ENCODE results near the gene TTC9C. TPM values are rescaled to one million over a fixed set of nuclear protein-coding genes. Genes with fewer than 3 reads are reported as not detected.

Gene TTC9C
- polyA plus RNA-seq, 2 of the 4 experiments (the other 2 are of a cell fraction) = 33.5 to 42.6 TPM

GRCh38 chr11:62771144-62772021 lies 43.1 kb downstream of the TTC9C start, which contains the start of gene TAF6L (continued):
- TF ChIP-seq BCL3 (IDR thresholded peaks at IDR 0.05) = 0 out of 3 replicates have a peak, but pooled peaks have one; percentile 50
- TF ChIP-seq JUN (IDR thresholded peaks at IDR 0.05) = peak; percentile 52 to 76; a peak in 4 of 5 replicates
- TF ChIP-seq MAFK (IDR thresholded peaks at IDR 0.05; ENCODE audit: partially characterized antibody) = no peak
- TF ChIP-seq E2F6 (IDR thresholded peaks at IDR 0.05; ENCODE audit: borderline replicate concordance, low read depth) = peak; percentile 61; the same call in 1 of the 2 replicates
- TF ChIP-seq POLR2A (IDR thresholded peaks at IDR 0.05; ENCODE audit: low read length) = peak; percentile 55
- no peak for TF ChIP-seq RARB (CRISPR knock-in tag; IDR thresholded peaks at IDR 0.05)
- no peak for TF ChIP-seq ZFP36 (IDR thresholded peaks at IDR 0.05; ENCODE audit: borderline replicate concordance, partially characterized antibody)
- peak; percentile 94 for TF ChIP-seq MAZ (IDR thresholded peaks at IDR 0.05; ENCODE audit: borderline replicate concordance, low read depth, low read length)
- TF ChIP-seq RAD21 (conservative IDR thresholded peaks at IDR 0.05 in 1 of 2, IDR thresholded peaks at IDR 0.05 in 1 of 2) = no peak
- no peak for TF ChIP-seq HMGXB4 (CRISPR knock-in tag; IDR thresholded peaks at IDR 0.05; ENCODE audit: borderline replicate concordance)
- TF ChIP-seq MAX (IDR thresholded peaks at IDR 0.05) = peak; percentile 79
- TF ChIP-seq JUNB (IDR thresholded peaks at IDR 0.05) = no peak
- peak; percentile 42 for TF ChIP-seq CHD2 (IDR thresholded peaks at IDR 0.05; ENCODE audit: low read length, partially characterized antibody)
- TF ChIP-seq HOXB13 (CRISPR knock-in tag; IDR thresholded peaks at IDR 0.05; ENCODE audit: low read depth) = no peak
- no peak for TF ChIP-seq POLR2AphosphoS2 (conservative IDR thresholded peaks at IDR 0.05; ENCODE audit: low read length)
- TF ChIP-seq EHMT2 (IDR thresholded peaks at IDR 0.05; ENCODE audit: low read depth) = no peak
- TF ChIP-seq REST (IDR thresholded peaks at IDR 0.05) = no peak
- peak; percentile 87 for TF ChIP-seq HDAC2 (IDR thresholded peaks at IDR 0.05)
- TF ChIP-seq PHF8 (IDR thresholded peaks at IDR 0.05; ENCODE audit: borderline replicate concordance, low read depth) = 0 out of 2 replicates have a peak, but pooled peaks have one; percentile 48
- no peak; the same call in 1 of the 2 replicates for TF ChIP-seq MYC (IDR thresholded peaks at IDR 0.05; ENCODE audit: borderline replicate concordance, low read length)
- peak; percentile 3; the same call in 1 of the 2 replicates for TF ChIP-seq TP53 (CRISPR knock-in tag; IDR thresholded peaks at IDR 0.05)
- no peak for TF ChIP-seq HOXA7 (CRISPR knock-in tag; IDR thresholded peaks at IDR 0.05)

Data from A549 (cell line).